HFFc6 (cell line): Measurements from ENCODE around the gene EXOC2. TPM values are rescaled to one million over a fixed set of nuclear protein-coding genes. Genes with fewer than 3 reads are reported as not detected.

Experiments used
- DNase-seq: peaks from one replicate; pipeline ENCODE4 v3.0.0-alpha.2; 2018
- H3K27ac Mint-ChIP-seq: 2 replicates; pipeline ENCODE4 v1.8.0; 2020; ENCODE audit warnings: mild to moderate bottlenecking, mixed read lengths
- H3K27me3 Mint-ChIP-seq: 2 replicates; pipeline ENCODE4 v1.8.0; 2021; ENCODE audit warnings: mild to moderate bottlenecking, moderate library complexity, mixed read lengths; ENCODE audit not compliant: insufficient read depth
- H3K36me3 Mint-ChIP-seq: 2 replicates; pipeline ENCODE4 v1.8.0; 2021; ENCODE audit warnings: low read depth, mixed read lengths
- H3K4me1 Mint-ChIP-seq: 2 replicates; pipeline ENCODE4 v1.8.0; 2020; ENCODE audit warnings: low read depth, mixed read lengths
- H3K4me3 Mint-ChIP-seq: 2 replicates; pipeline ENCODE4 v1.8.0; 2020; ENCODE audit warnings: mild to moderate bottlenecking, moderate library complexity, mixed read lengths
- H3K9me3 Mint-ChIP-seq: 2 replicates; pipeline ENCODE4 v1.8.0; 2020; ENCODE audit warnings: mild to moderate bottlenecking, mixed read lengths
- CTCF ChIP-seq: fragments of 200-600 bp; sonication (generic); IDR thresholded peaks from 2 replicates; pipeline ENCODE4 v1.5.0; 2021; ENCODE audit warnings: antibody characterized with exemption, mild to moderate bottlenecking
- total RNA-seq, 6 experiments: library from RNA; stranded (reverse); fragmentation: NEBNext Ultra II Directional; extraction: Animal tissue kit (Norgen Biotek cat#: 25700); gene quantifications; 2 replicates in 1 of 6; 3 replicates in 5 of 6; pipeline ENCODE4 v1.2.3, GENCODE V29; 2021

EXOC2 gene
- total RNA-seq, 6 experiments from 2014 or later = 19.3 to 22.4 (median 20.3) TPM

DNA sequence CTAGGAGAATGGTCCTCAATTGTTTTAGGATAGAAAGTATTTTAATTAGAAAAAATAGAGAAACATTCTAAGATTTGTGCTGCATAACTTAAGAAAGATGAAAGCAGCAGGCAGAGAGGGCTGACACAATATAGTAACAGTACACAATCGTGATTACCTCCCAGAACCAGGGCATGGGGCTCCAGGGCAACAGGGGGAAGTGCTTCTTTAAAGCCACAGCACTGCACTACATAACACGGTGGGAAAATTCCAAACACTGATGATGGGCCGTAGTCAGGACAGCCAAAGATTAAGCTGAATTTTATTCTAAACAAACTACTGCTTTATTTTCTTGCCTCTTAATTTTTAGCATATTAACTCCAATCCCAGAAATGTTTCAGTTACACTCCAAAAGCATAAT lies 14.4 kb downstream of the EXOC2 start:
- DNase-seq = no peak
- TF ChIP-seq CTCF = no peak
- H3K9me3 Mint-ChIP-seq = no peaks in the 10 kb centered on the region
- no peaks in the 10 kb centered on the region; the same call in 1 of the 2 replicates for H3K27me3 Mint-ChIP-seq
- no peak overlapping the region for H3K27ac Mint-ChIP-seq
- H3K4me3 Mint-ChIP-seq = no peak overlapping the region
- H3K4me1 Mint-ChIP-seq = peaks cover 36% of the 10 kb centered on the region
- H3K36me3 Mint-ChIP-seq = no peaks in the 10 kb centered on the region

- Mint-ChIP-seq H3K27me3 (no peaks in the 10 kb centered on the region; the same call in 1 of the 2 replicates), H3K9me3 (no peaks in the 10 kb centered on the region), H3K4me3 (no peak overlapping the region), H3K36me3 (no peaks in the 10 kb centered on the region), H3K4me1 (peaks cover 30% of the 10 kb centered on the region), H3K27ac (no peak overlapping the region)
- TF ChIP-seq CTCF = no peak
- no peak for DNase-seq
Measured at GRCh38 chr6:677919-678318, 15.0 kb downstream of the EXOC2 start.

DNA sequence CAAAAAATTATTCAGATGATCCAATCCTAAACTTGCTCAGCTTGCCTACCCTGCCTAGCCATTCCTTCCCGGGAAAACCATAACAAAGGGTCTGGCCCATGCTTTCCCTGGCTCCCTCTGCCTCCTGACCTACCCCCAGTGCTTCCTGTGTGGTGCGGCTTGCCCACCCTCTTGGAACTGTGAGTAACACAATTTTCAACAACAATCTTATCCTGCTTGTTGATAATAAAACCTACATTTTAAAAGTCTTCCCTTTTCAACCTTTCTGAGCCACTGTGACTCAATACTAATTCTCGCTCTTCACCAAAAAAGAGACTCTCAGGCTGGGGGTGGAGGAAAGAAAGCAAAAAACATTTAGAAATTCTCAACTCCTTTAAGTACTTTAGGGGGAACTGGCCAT lies 18.0 kb downstream of the EXOC2 start:
- no peak overlapping the region for H3K27ac Mint-ChIP-seq
- H3K4me1 Mint-ChIP-seq = peaks cover under 1% of the 10 kb centered on the region
- TF ChIP-seq CTCF = no peak
- DNase-seq = no peak
- no peak overlapping the region for H3K4me3 Mint-ChIP-seq
- no peaks in the 10 kb centered on the region for H3K9me3 Mint-ChIP-seq
- H3K27me3 Mint-ChIP-seq = no peaks in the 10 kb centered on the region; the same call in 1 of the 2 replicates
- H3K36me3 Mint-ChIP-seq = peaks cover 8% of the 10 kb centered on the region; the same call in 1 of the 2 replicates

- Mint-ChIP-seq H3K27me3 (no peaks in the 10 kb centered on the region; the same call in 1 of the 2 replicates), H3K4me3 (no peak overlapping the region), H3K9me3 (no peaks in the 10 kb centered on the region), H3K27ac (no peak overlapping the region), H3K4me1 (no peaks in the 10 kb centered on the region), H3K36me3 (peaks cover 8% of the 10 kb centered on the region; the same call in 1 of the 2 replicates)
- TF ChIP-seq CTCF = no peak
- no peak for DNase-seq
Measured at GRCh38 chr6:674406-674805, 18.5 kb downstream of the EXOC2 start.

GRCh38 chr6:667253-667927 lies 25.5 kb downstream of the EXOC2 start:
- no peaks in the 10 kb centered on the region for H3K9me3 Mint-ChIP-seq
- no peak for DNase-seq
- no peak overlapping the region for H3K27ac Mint-ChIP-seq
- peaks cover 22% of the 10 kb centered on the region; the same call in 1 of the 2 replicates for H3K36me3 Mint-ChIP-seq
- no peaks in the 10 kb centered on the region for H3K27me3 Mint-ChIP-seq
- TF ChIP-seq CTCF = no peak
- H3K4me1 Mint-ChIP-seq = no peaks in the 10 kb centered on the region
- H3K4me3 Mint-ChIP-seq = no peak overlapping the region
